K562 (cell line): ENCODE data around the gene TLCD5. TPM values are rescaled to one million over a fixed set of nuclear protein-coding genes. Genes with fewer than 3 reads are reported as not detected.

Experiments used
- ATAC-seq: fragments of 200-7000 bp; cut with Tn5 transposase; 3 replicates; pipeline ENCODE4 v1.9.1; 2020; ENCODE audit warnings: moderate library complexity
- BruUV-seq: library from RNA; stranded (reverse); fragments of 400-500 nt; replicated peaks from 2 replicates; lab custom pipeline; 2021; lab: Mats Ljungman, UMichigan
- CTCF ChIA-PET: fragments of 300-600 bp; formaldehyde crosslinking; extraction: SDS; loops from one replicate; lab custom pipeline; 2021; ENCODE audit warnings: low intra/inter-chr PET ratio; lab: Yijun Ruan, JAX
- POLR2A ChIA-PET: fragments of 300-600, 350-650 bp; sonication (Branson Sonifier 250); formaldehyde crosslinking; extraction: SDS; loops from one replicate; lab custom pipeline; 2021; ENCODE audit warnings: antibody characterized with exemption, inconsistent platforms; lab: Yijun Ruan, JAX
- DNase-seq, 4 experiments: peaks; one replicate each; pipeline versions ENCODE4 v3.0.0 to v3.0.0-alpha.2; 2011 to 2018; ENCODE audit warnings: low spot score in 3 of 4, mixed read lengths in 3 of 4; ENCODE audit errors: extremely low read depth in 1 of 4
- FAIRE-seq: peaks from 2 replicates; lab custom pipeline; 2011; peaks lifted over from hg19 to GRCh38; lab: Jason Lieb, UNC
- H2AFZ ChIP-seq: 2 replicates; pipeline ENCODE4 v1.6.0; 2011; ENCODE audit warnings: low read depth, low read length, control low read depth, inconsistent platforms
- H3K27ac ChIP-seq: fragments of 200-600 bp; 3 replicates; pipeline ENCODE4 v1.8.0; 2011; ENCODE audit warnings: low read depth, mild to moderate bottlenecking, control low read depth, inconsistent platforms, low read length, moderate library complexity, mixed read lengths; ENCODE audit errors: extremely low read depth
- H3K27me3 ChIP-seq, 2 experiments: fragments of 300-600 bp in 1 of 2; 2 replicates in 1 of 2; 3 replicates in 1 of 2; pipeline versions ENCODE4 v1.6.0 to v1.8.0; 2011; ENCODE audit warnings: inconsistent platforms in 2 of 2, low read length in 2 of 2, mild to moderate bottlenecking in 1 of 2, mixed read lengths in 1 of 2, moderate library complexity in 1 of 2; ENCODE audit not compliant: control insufficient read depth in 2 of 2, insufficient read depth in 2 of 2
- H3K36me3 ChIP-seq: fragments of 300-600 bp; 3 replicates; pipeline ENCODE4 v1.8.0; 2011; ENCODE audit warnings: mild to moderate bottlenecking, low read length, inconsistent platforms; ENCODE audit not compliant: control insufficient read depth, insufficient read depth
- H3K4me1 ChIP-seq, 2 experiments: fragments of 200-600 bp in 1 of 2; replicated peaks in 1 of 2; 2 replicates in 1 of 2; 3 replicates in 1 of 2; pipeline versions ENCODE4 v1.5.1 to v1.8.0; 2011; ENCODE audit warnings: inconsistent platforms in 2 of 2, low read length in 2 of 2, mild to moderate bottlenecking in 1 of 2, mixed read lengths in 1 of 2, moderate library complexity in 1 of 2; ENCODE audit not compliant: control insufficient read depth in 2 of 2, insufficient read depth in 2 of 2
- H3K4me2 ChIP-seq: 2 replicates; pipeline ENCODE4 v1.6.1; 2011; ENCODE audit warnings: low read length, control low read depth, inconsistent platforms, mixed read lengths; ENCODE audit not compliant: insufficient read depth
- H3K4me3 ChIP-seq: fragments of 200-600 bp; sonication (generic), shearing (Covaris generic); 2 replicates; pipeline ENCODE4 v1.5.1; 2016; ENCODE audit warnings: control low read depth, inconsistent platforms
- H3K79me2 ChIP-seq: fragments of 200-600 bp; 3 replicates; pipeline ENCODE4 v1.8.0; 2011; ENCODE audit warnings: low read length, inconsistent platforms; ENCODE audit not compliant: control insufficient read depth, insufficient read depth
- H3K9ac ChIP-seq, 2 experiments: 2 replicates each; pipeline versions ENCODE4 v1.6.0 to v1.6.1; 2011; ENCODE audit warnings: low read depth in 2 of 2, low read length in 2 of 2, control low read depth in 1 of 2, inconsistent platforms in 1 of 2, mild to moderate bottlenecking in 1 of 2, mixed read lengths in 1 of 2; ENCODE audit not compliant: insufficient read depth in 1 of 2
- H3K9me1 ChIP-seq: one replicate; pipeline ENCODE4 v1.6.0; 2011; ENCODE audit warnings: inconsistent platforms, mild to moderate bottlenecking, low read length, moderate library complexity; ENCODE audit not compliant: control insufficient read depth, insufficient read depth
- H3K9me3 ChIP-seq: replicated peaks from 2 replicates; pipeline ENCODE4 v1.5.1; 2011; ENCODE audit warnings: low read depth, low read length, inconsistent platforms; ENCODE audit not compliant: control insufficient read depth, insufficient read depth
- H4K20me1 ChIP-seq: replicated peaks from 2 replicates; pipeline ENCODE4 v1.6.1; 2011; ENCODE audit warnings: low read length, inconsistent platforms, mixed read lengths; ENCODE audit not compliant: control insufficient read depth, insufficient read depth
- CBX2 ChIP-seq: fragments of 200-600 bp; sonication (generic); IDR thresholded peaks from one replicate; pipeline ENCODE4 v1.6.1; 2012; ENCODE audit warnings: mild to moderate bottlenecking, low read length, inconsistent platforms; ENCODE audit not compliant: insufficient read depth, poor library complexity, severe bottlenecking
- GTF2E2 ChIP-seq: fragments of 200-800 bp; sonication (Bioruptor generic); IDR thresholded peaks from 2 replicates; pipeline ENCODE4 v1.6.1; 2016; ENCODE audit warnings: missing genetic modification characterization, missing compliant biosample characterization
- MECOM ChIP-seq: fragments of 250-450 bp; sonication (Bioruptor Pico); IDR thresholded peaks from 2 replicates; pipeline ENCODE4 v1.8.0; 2022; ENCODE audit warnings: inconsistent platforms
- OTX1 ChIP-seq: fragments of 450-650 bp; formaldehyde crosslinking; IDR thresholded peaks from 2 replicates; pipeline ENCODE4 v1.4.0; 2022; ENCODE audit warnings: mild to moderate bottlenecking
- POU5F1 ChIP-seq: fragments of 150-350 bp; IDR thresholded peaks from 2 replicates; pipeline ENCODE4 v1.6.1; 2014; ENCODE audit warnings: borderline replicate concordance, low read length, low read depth, mild to moderate bottlenecking; ENCODE audit not compliant: partially characterized antibody
- SMAD4 ChIP-seq: fragments of 250-450 bp; sonication (Bioruptor Pico); conservative IDR thresholded peaks from 2 replicates; pipeline ENCODE4 v1.8.0; 2021; ENCODE audit warnings: inconsistent platforms, mild to moderate bottlenecking, moderate library complexity
- ZNF212 ChIP-seq: fragments of 450-650 bp; formaldehyde crosslinking; IDR thresholded peaks from 2 replicates; pipeline ENCODE4 v1.4.0; 2020; ENCODE audit warnings: mild to moderate bottlenecking
- ZNF695 ChIP-seq: fragments of 450-650 bp; formaldehyde crosslinking; IDR thresholded peaks from 2 replicates; pipeline ENCODE4 v1.4.0; 2020; ENCODE audit warnings: mild to moderate bottlenecking, moderate library complexity
- WGBS: fragments of 100-300 bp; shearing (Covaris generic); methylation state at CpG from one replicate; pipeline ENCODE4 v1.1.6; 2016; ENCODE audit warnings: low coverage, mixed read lengths; ENCODE audit not compliant: insufficient coverage; ENCODE audit errors: missing lambda C conversion rate; 5-methylcytosine and 5-hydroxymethylcytosine counted together
- in situ Hi-C: fragments of 300-500 bp; cut with MboI; formaldehyde crosslinking; loops from 4 replicates; pipeline ENCODE4 v1.15.0; 2018; ENCODE audit warnings: inconsistent platforms, mixed read lengths
- intact Hi-C: fragments of 100-400 bp; cut with micrococcal nuclease; formaldehyde crosslinking; loops from 2 replicates; pipeline ENCODE4 v1.14.2; 2022
- polyA plus RNA-seq, 8 experiments: library from polyadenylated mRNA; depleted of rRNA in 4 of 8; stranded (reverse) in 5 of 8; unstranded in 3 of 8; fragments of >200 nt; fragmentation: Nextera tagmentation in 2 of 8; fragmentation: Illumina TruSeq in 1 of 8; extraction: Ambion mirVana in 2 of 8; extraction: Trizol in 1 of 8; gene quantifications; 2 replicates each; pipeline versions ENCODE4 v1.2.1 to v1.2.3, GENCODE V29; 2011 to 2014; ENCODE audit warnings: inconsistent platforms in 1 of 8, missing spikeins in 1 of 8
- total RNA-seq, 7 experiments: library from RNA; depleted of rRNA in 6 of 7; stranded (reverse); fragments of >200 nt in 6 of 7; fragmentation: Illumina TruSeq in 2 of 7; extraction: Trizol in 2 of 7; gene quantifications; 2 replicates each; pipeline versions ENCODE4 v1.2.1 to v1.2.3, GENCODE V29; 2011 to 2021; ENCODE audit warnings: low replicate concordance in 1 of 7
- TF ChIP-seq, protein P1 (sequence below), 2 experiments: IDR thresholded peaks; 2 replicates each; pipeline ENCODE4 v1.6.1; 2011; ENCODE audit warnings: borderline replicate concordance in 1 of 2, control low read depth in 1 of 2, low read depth in 1 of 2, low read length in 1 of 2, mild to moderate bottlenecking in 1 of 2, mixed read lengths in 1 of 2, moderate library complexity in 1 of 2; ENCODE audit not compliant: insufficient read depth in 1 of 2, insufficient read length in 1 of 2, poor library complexity in 1 of 2, severe bottlenecking in 1 of 2; ENCODE audit errors: extremely low read depth in 1 of 2

TLCD5 gene
- total and polyA plus RNA-seq, 9 of the 15 experiments (the other 6 are each of a cell fraction or from before 2014, with no cell fraction given): 0.94 to 5.1 (median 1.6) TPM

GRCh38 chr11:120335556-120335907 is 10.4 kb downstream of the TLCD5 start:
- ATAC-seq (peak; percentile 9), DNase-seq (no peak), FAIRE-seq (no peak)
- 0% methylated on average over 18 of the region's 19 CpGs for WGBS
- BruUV-seq: TSS peak; percentile 46
- Histone ChIP-seq H3K4me1 (peaks cover 13 to 14% of the 10 kb centered on the region in 2 experiments; a peak in 3 of 5 replicates), H3K9me3 (no peaks in the 10 kb centered on the region), H4K20me1 (peaks cover 11% of the 10 kb centered on the region; the same call in 1 of the 2 replicates), H3K36me3 (no peaks in the 10 kb centered on the region), H3K27ac (peak overlapping the region; percentile 84), H3K9me1 (no peaks in the 10 kb centered on the region), H3K4me2 (peak overlapping the region; percentile 98), H3K79me2 (peaks cover 42% of the 10 kb centered on the region), H2AFZ (peak overlapping the region; percentile 87), H3K9ac (peak overlapping the region; percentile 85 to 95), H3K4me3 (peak overlapping the region; percentile 72), H3K27me3 (no peaks in the 10 kb centered on the region)
- ChIA-PET CTCF (interaction anchor here (2.3 kb wide), 1 partner anchor 176 kb away, joined by 7 read pairs; the partner anchor contains the start of gene GRIK4), POLR2A (interaction anchor here (0.6 to 1.6 kb wide), 5 partner anchors 9 to 1551 kb away, joined by 3 read pairs; no protein-coding TSS in a partner anchor)
- intact Hi-C loops (loop anchor here (2.0 to 10.0 kb wide), 4 partner anchors 52 to 349 kb away; no protein-coding TSS in a partner anchor), in situ Hi-C loops (loop anchor here (5.0 kb wide), 1 partner anchor 167 kb away; no protein-coding TSS in a partner anchor)
- TF ChIP-seq OTX1 (no peak), GTF2E2 (tag) (no peak), ZNF212 (CRISPR knock-in tag) (no peak), MECOM (CRISPR knock-in tag) (0 out of 2 replicates have a peak, but pooled peaks have one; percentile 3), SMAD4 (CRISPR knock-in tag) (no peak), ZNF695 (CRISPR knock-in tag) (peak; percentile 9; the same call in 1 of the 2 replicates), CBX2 (no peak), POU5F1 (no peak)
- TF ChIP-seq, protein P1, sequence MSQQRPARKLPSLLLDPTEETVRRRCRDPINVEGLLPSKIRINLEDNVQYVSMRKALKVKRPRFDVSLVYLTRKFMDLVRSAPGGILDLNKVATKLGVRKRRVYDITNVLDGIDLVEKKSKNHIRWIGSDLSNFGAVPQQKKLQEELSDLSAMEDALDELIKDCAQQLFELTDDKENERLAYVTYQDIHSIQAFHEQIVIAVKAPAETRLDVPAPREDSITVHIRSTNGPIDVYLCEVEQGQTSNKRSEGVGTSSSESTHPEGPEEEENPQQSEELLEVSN (IDR thresholded peaks at IDR 0.05; ENCODE audit: borderline replicate concordance in 1 of 2, extremely low read depth in 1 of 2, insufficient read depth in 1 of 2, insufficient read length in 1 of 2, low read depth in 1 of 2, low read length in 1 of 2, poor library complexity in 1 of 2, severe bottlenecking in 1 of 2): peak in 1 of 2 experiments; percentile 37
